ENCODE measurements around the gene CD207. TPM values are rescaled to one million over a fixed set of nuclear protein-coding genes. Genes with fewer than 3 reads are reported as not detected.

The CD207 gene
- total RNA-seq, 1 donor from 2014 or later, result 2.5 TPM

DNA sequence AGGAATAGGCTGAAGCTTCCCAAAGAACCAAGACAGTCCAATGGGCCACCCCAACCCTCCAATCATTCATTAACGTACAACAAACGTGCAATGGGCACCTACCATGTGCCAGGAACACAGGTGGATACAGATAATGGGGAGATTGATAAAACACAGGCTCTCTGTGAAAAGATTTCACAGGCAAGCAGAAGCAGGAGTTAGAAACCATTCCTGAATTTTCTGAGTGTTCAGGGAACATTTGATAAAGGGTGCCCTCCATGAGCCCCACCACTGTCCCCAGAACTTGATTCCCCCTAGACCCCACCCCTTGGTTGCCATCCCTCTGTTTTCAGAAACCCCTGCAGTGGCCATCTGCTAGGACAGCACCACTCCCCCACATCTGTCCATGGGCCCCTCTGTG, 1.5 kb downstream of the CD207 start:
- Histone ChIP-seq H3K4me3 (no peak overlapping the region), H3K27me3 (no peaks in the 10 kb centered on the region), H3K9me3 (no peaks in the 10 kb centered on the region), H3K27ac (no peak overlapping the region), H3K4me1 (no peaks in the 10 kb centered on the region), H3K36me3 (no peaks in the 10 kb centered on the region)
- intact Hi-C loops (cut with DNase I), result no loop called here
- peak in 1 of 2 donors; percentile 52 for DNase-seq (ENCODE audit: extremely low spot score in 2 of 2)
- TF ChIP-seq CTCF (IDR thresholded peaks at IDR 0.05) (no peak), POLR2A (IDR thresholded peaks at IDR 0.05) (no peak), POLR2AphosphoS5 (IDR thresholded peaks at IDR 0.05; ENCODE audit: insufficient read depth in 1 of 2, low read depth in 1 of 2) (no peak)

- intact Hi-C loops (cut with DNase I), result no loop called here
- Histone ChIP-seq H3K4me3 (no peak overlapping the region), H3K36me3 (no peaks in the 10 kb centered on the region), H3K27me3 (no peaks in the 10 kb centered on the region), H3K4me1 (no peaks in the 10 kb centered on the region), H3K9me3 (no peaks in the 10 kb centered on the region), H3K27ac (no peak overlapping the region)
- peak in 1 of 2 donors; percentile 60 for DNase-seq (ENCODE audit: extremely low spot score in 2 of 2)
- TF ChIP-seq POLR2A (IDR thresholded peaks at IDR 0.05), result no peak
- TF ChIP-seq POLR2AphosphoS5 (IDR thresholded peaks at IDR 0.05; ENCODE audit: insufficient read depth in 1 of 2, low read depth in 1 of 2), result no peak
- TF ChIP-seq CTCF (IDR thresholded peaks at IDR 0.05), result no peak
These were observed 2.4 kb downstream of the CD207 start for GRCh38 chr2:70833246-70833645.

DNA sequence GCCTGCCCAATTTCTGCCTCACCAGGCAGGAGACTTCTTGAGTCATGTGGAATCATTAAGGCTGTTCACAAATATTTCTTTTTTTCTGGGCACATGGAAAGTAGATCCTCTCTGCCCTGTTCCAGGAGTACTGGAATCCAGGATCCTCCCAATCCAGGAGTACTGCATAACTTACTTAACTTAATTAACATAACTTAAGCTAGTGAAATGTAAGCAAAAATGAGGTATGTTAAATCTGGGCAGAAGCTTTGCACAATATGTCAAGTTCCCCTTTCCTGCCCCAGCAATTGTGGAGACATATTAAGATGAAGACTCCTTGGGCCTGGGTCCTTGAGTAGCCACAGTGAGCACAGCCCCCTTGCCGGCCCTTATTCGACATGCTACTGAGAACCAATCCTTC, 3.2 kb downstream of the CD207 start:
- no peaks in the 10 kb centered on the region for H3K4me1 ChIP-seq
- H3K9me3 ChIP-seq, result no peaks in the 10 kb centered on the region
- no peaks in the 10 kb centered on the region for H3K36me3 ChIP-seq
- H3K27ac ChIP-seq, result no peak overlapping the region
- H3K4me3 ChIP-seq, result no peak overlapping the region
- intact Hi-C loops (cut with DNase I), result no loop called here
- DNase-seq (ENCODE audit: extremely low spot score in 2 of 2), result no peak
- H3K27me3 ChIP-seq, result no peaks in the 10 kb centered on the region
- TF ChIP-seq CTCF (IDR thresholded peaks at IDR 0.05), result no peak
- TF ChIP-seq POLR2A (IDR thresholded peaks at IDR 0.05), result no peak
- TF ChIP-seq POLR2AphosphoS5 (IDR thresholded peaks at IDR 0.05; ENCODE audit: insufficient read depth in 1 of 2, low read depth in 1 of 2), result no peak

GRCh38 chr2:70831861-70832260, 3.8 kb downstream of the CD207 start:
- no peaks in the 10 kb centered on the region for H3K36me3 ChIP-seq
- intact Hi-C loops (cut with DNase I), result no loop called here
- H3K9me3 ChIP-seq, result no peaks in the 10 kb centered on the region
- no peak for DNase-seq (ENCODE audit: extremely low spot score in 2 of 2)
- H3K4me3 ChIP-seq, result no peak overlapping the region
- H3K27ac ChIP-seq, result no peak overlapping the region
- no peaks in the 10 kb centered on the region for H3K4me1 ChIP-seq
- no peaks in the 10 kb centered on the region for H3K27me3 ChIP-seq
- TF ChIP-seq CTCF (IDR thresholded peaks at IDR 0.05) (no peak), POLR2A (IDR thresholded peaks at IDR 0.05) (no peak), POLR2AphosphoS5 (IDR thresholded peaks at IDR 0.05; ENCODE audit: insufficient read depth in 1 of 2, low read depth in 1 of 2) (no peak)

DNA sequence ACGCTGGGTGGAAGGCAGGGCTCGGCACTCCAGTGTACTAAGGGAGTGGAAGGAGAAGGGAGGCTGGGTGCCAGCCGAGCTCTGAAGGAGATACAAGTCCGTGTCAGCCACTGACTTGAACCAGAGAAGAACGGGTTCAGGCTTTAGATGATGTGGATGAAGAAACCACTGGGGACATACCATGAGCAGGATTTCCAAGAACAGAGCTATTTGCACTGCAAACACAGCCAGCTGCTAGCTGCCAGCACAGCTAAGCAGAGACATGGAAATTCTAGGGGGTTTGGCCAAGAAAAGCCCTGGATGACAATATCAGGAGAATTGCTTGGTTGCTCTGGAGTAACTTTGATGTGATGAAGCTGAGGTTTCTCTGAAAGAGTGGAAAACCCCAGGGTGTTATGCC, 5.2 kb downstream of the CD207 start:
- Histone ChIP-seq H3K4me1 (no peaks in the 10 kb centered on the region), H3K9me3 (no peaks in the 10 kb centered on the region), H3K4me3 (no peak overlapping the region), H3K27ac (no peak overlapping the region), H3K27me3 (no peaks in the 10 kb centered on the region), H3K36me3 (no peaks in the 10 kb centered on the region)
- no peak for TF ChIP-seq CTCF (IDR thresholded peaks at IDR 0.05)
- TF ChIP-seq POLR2AphosphoS5 (IDR thresholded peaks at IDR 0.05; ENCODE audit: insufficient read depth in 1 of 2, low read depth in 1 of 2), result no peak
- intact Hi-C loops (cut with DNase I), result no loop called here
- DNase-seq (ENCODE audit: extremely low spot score in 2 of 2), result peak in 1 of 2 donors; percentile 25
